ENCODE measurements around the gene PDGFB.

Gene PDGFB

GRCh38 chr22:39238966-39239505 lies 5.7 kb downstream of the PDGFB start:
- no peak for FAIRE-seq

- no peak for FAIRE-seq
Measured at GRCh38 chr22:39238561-39238960, 6.2 kb downstream of the PDGFB start.

DNA sequence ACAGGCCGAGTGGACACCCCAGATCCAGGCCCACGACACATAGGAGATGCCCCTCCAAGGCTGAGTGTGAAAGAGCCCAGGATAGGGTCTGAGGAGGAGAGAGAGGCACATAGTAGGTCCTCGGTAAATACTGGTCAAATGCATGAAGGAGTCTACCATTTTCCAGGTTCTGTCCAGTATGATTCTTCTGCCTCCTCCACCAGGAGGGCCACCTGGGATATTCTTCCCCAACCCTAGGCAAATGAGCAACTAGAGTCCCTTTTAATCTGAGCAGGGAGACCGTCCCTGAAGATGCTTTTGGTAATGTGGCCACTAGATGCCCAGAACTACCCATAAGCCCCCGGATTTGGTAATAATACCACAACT lies 6.7 kb downstream of the PDGFB start:
- FAIRE-seq: no peak

DNA sequence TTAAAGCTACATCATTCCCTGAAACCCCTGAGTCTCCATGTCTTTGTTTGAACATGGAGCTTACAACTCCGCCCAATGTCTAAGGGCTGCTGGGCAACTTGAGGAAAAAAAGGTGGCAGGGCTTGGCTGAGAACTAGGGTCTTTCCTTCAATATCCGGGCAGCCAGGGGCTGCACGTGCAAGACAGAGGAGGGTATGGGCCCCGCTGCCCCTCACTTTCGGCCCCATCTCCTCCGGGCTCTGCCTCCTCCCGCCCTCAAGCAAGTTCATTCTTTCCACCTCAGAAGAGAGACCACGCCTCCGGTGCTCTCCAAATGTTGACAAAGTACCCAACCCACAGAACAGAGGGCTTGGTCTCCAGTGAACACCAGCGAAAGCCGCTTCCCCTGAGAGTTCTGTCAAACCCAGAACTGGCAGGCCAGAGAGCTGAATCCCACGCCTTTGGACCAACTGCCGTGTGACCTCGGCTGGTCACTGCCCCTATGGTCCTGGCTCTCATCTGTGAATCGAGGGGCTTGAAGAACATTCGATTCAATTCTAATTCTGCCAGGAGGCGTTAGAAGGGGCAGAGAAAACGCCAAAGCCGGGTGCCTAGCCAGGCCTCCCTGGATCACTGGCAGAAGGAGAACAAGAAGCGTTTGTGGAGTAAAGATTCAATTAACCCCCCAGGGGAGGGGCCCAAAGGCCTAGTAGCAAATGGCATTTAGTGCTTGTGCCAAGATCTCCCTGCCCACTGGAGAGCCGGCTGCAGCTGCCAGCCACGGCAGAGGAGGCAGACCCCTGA lies 7.3 kb downstream of the PDGFB start:
- FAIRE-seq: no peak

DNA sequence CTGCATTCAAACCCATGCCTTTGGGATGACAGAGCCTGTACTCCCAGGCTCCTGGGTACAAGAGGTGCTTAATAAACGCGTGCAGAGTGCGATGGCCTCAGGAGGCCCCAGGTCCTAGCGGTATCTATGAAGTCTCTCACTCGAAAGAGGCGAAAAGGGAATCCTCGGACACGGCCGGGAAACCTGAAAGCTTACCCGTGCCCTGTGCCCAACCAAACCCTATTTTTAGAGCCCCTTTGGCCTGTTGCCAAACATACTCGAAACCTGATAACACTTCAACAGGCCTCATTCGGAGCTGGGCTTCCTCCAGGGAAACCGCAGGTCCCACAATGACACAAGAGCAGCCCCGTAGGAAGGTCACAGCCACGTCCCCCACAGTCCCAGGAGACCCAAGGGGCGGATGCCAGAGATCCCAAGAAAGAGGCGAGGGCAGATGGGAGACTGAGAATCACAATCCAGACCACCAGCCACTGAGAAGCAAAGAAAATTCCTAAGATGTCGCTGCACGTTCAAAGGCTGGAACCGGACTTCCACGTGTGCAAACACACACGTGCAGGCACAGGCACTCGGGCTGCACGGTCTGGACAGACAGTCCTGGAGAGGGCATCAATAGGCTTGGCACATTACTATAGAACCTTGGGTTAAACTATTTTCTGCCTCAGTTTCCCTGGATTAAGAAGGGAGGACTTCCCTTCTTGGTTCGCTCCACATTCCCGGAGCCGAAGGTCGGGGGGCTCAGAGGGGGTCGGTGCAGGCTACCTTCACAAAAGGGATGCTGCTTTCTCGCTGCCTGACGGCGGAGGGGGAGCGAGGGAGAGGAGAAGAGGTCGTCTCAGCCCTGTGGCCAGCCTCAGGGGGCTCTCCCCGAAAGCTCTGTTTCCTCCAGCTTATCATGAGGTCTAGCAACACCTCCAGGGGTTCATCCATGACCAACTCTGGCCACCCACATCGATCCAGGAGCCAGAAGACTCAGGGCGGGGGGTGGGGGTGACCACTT lies 8.2 kb downstream of the PDGFB start:
- no peak for FAIRE-seq

DNA sequence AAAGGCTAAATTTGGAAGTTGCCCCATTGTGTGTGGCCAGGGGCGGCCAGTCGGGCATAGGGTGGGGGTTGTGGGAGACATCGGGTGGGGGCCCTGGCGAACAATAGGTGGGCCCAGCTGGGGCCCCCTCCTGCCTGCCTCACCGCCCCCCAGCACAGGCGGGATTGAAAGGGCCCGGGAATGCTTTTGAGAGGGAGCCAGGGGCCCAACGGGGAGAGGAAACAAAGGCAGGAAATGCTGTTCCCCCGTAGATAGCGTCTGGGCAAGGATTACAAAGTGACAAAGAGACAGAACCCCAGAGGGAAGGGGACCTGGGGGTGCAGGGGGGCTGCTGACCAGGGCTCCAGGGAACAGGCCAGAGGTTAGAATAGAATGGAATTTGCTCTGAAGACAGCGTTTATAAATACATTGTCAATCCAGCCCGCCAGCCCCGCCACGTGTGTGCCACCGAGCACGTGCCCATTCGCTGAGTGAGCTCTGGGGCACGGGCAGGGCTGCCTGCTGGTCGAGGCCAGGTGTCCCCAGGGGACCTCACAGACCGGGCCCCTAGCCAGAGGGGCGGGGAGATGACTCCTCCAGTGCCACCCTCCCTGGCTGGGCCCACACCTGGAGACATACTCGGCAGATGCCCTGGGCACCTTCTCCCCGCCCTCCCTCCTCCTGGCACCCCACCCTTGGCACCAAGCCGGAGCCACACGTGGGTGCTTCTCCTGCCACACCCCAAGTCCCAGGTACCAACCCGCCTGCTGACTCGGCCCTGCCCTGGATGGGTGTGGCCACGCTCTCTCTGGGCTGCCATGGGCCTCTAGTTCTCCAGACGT lies 9.7 kb downstream of the PDGFB start:
- FAIRE-seq: no peak

DNA sequence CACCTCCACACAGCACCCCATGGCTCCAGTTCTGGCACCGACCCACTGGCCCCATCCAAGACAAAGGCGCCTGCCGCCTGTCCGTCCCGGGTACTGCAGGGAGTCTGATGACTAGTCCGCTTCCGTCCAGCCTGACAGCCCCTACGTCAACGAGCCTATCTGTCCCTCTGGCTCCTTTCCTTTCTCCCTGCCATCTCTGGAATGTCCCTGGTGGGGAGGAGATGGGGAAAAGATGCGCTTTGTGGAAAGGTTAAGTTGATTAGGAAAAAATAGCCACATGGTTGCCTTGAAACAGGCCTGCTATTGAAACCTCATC lies 10.4 kb downstream of the PDGFB start:
- FAIRE-seq: no peak

- no peak for FAIRE-seq
Measured at GRCh38 chr22:39233710-39234471, 10.9 kb downstream of the PDGFB start.

- no peak for FAIRE-seq
Measured at GRCh38 chr22:39232806-39233709, 11.7 kb downstream of the PDGFB start.

DNA sequence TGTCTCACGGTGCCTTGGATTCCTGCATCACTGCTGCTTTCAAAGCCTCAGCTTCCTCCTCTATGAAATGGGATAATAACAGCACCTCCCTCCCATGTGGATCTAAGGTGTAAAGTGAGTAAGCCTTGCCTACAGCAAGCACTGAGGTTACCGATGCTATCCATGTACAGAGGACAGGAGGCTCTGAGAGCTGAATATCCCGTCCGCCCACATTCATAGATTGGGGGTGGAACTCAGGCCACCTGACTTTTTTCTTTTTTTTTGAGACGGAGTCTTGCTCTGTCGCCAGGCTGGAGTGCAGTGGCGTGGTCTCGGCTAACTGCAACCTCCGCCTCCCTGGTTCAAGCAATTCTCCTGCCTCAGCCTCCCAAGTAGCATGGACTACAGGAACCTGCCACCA lies 12.5 kb downstream of the PDGFB start:
- FAIRE-seq: no peak

- FAIRE-seq: no peak
Measured at GRCh38 chr22:39231197-39231950, 13.4 kb downstream of the PDGFB start.

DNA sequence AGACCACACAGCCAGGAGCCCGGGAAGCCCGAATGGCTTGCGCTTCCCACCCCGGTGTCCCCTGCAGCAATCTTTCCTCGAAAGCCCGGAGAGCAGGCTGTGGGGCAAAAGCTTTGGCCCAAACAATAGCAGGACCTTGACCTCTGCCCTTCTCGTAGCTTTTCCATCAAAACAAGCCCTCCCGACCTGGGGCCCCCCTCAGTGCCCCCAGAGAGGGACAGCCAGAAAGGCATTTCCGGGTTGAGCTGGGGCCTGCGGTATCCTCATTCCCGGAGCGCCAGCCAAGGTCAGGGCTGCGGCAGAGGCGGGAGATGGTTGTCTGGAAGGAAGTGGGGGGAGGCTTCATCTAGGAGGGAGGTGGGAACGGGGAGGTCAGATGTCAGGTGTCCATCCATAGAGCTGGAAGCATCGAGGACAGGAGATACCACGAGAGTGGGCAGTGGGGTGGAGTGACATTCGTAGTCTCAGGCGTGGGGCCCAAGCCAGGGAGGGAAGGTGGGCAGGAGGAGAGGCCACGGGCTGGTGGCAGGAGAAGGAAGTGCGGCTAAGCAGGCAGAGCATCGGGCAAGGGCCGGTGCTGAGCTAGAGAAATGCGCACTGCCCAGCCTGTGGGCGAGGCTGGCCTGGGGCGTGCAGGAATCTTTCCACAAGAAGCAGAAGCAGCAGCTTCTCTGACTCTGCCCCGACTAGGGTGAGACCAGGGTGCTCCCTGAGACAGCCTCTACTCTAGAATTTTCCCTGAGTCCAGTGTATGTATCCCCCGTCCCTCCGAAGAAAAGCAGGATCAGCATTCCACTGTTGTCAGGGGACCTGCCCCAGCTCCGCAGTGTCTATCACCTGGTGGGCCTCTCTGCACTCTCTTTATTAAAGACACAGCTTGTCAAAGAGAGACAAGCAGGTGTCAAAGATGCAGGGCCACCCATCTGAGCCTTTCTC lies 14.3 kb downstream of the PDGFB start:
- FAIRE-seq: no peak

GRCh38 chr22:39229688-39230260 lies 15.0 kb downstream of the PDGFB start:
- FAIRE-seq: no peak

GRCh38 chr22:39229075-39229474 lies 15.7 kb downstream of the PDGFB start:
- FAIRE-seq: no peak

GRCh38 chr22:39227542-39228272 lies 17.1 kb downstream of the PDGFB start:
- no peak for FAIRE-seq

DNA sequence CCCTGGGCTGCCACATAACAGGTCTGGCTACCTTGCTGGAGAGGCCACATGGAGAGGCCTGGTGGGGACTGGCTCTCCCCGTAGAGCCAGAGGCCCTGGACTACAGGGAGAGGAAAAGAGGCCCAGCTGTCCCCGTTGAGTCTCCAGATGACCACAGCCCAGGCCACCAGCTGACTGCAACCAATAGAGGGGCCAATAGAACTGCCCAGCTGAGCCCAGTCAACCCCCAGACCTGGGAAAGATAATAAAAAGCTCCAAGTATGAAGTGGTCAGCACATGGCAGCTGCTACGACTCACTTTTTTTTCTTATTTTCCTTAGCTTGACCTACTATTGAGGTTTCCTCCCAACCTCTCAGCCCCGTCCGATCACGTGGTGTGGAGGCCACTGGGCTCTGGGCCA lies 18.4 kb downstream of the PDGFB start:
- no peak for FAIRE-seq

- no peak for FAIRE-seq
Measured at GRCh38 chr22:39225591-39225990, 19.2 kb downstream of the PDGFB start.

- FAIRE-seq: no peak
Measured at GRCh38 chr22:39224550-39224949, 20.2 kb downstream of the PDGFB start.
